ENCODE data around the gene TRPM6.

DNA sequence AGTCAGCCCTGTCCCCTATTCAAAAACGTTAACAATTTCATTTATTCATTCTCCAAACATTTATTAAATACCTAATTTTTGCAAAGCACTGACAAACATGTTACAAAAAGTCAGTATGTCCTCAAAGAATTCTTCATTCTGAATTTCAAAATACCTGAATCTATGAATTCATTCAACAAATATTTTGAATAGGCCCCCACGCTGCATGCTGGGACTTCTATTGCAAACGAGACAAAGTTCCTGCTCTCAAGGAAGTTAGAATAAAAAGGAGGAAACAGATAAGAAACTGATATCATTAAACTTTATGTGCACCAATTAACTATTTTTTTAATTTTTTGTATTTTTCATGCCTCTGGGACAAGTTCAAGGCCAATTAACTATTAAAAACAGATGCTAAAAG is 26.6 kb downstream of the TRPM6 start:
- TF ChIP-seq, protein P1, sequence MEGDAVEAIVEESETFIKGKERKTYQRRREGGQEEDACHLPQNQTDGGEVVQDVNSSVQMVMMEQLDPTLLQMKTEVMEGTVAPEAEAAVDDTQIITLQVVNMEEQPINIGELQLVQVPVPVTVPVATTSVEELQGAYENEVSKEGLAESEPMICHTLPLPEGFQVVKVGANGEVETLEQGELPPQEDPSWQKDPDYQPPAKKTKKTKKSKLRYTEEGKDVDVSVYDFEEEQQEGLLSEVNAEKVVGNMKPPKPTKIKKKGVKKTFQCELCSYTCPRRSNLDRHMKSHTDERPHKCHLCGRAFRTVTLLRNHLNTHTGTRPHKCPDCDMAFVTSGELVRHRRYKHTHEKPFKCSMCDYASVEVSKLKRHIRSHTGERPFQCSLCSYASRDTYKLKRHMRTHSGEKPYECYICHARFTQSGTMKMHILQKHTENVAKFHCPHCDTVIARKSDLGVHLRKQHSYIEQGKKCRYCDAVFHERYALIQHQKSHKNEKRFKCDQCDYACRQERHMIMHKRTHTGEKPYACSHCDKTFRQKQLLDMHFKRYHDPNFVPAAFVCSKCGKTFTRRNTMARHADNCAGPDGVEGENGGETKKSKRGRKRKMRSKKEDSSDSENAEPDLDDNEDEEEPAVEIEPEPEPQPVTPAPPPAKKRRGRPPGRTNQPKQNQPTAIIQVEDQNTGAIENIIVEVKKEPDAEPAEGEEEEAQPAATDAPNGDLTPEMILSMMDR (IDR thresholded peaks at IDR 0.05): no peak
- TF ChIP-seq POLR2AphosphoS5 (IDR thresholded peaks at IDR 0.05; ENCODE audit: insufficient read depth in 1 of 2, low read depth in 1 of 2) (peak in 1 of 2 donors; percentile 20), POLR2A (IDR thresholded peaks at IDR 0.05) (no peak)

Measured in vagina (tissue), 2 donors.